Fibroblast of lung (primary cell): ENCODE data around the gene DCHS2. TPM values are rescaled to one million over a fixed set of nuclear protein-coding genes. Genes with fewer than 3 reads are reported as not detected.
A peak's percentile ranks its signal among the peaks of the same experiment; 100 is the strongest.

Source experiments
- DNase-seq, 2 donors: peaks; one replicate each; pipeline versions ENCODE4 v3.0.0 to v3.0.0-alpha.2; 2010; ENCODE audit warnings: low read depth in 2 of 2
- H2AFZ ChIP-seq: 2 replicates; pipeline ENCODE4 v1.5.1; 2012; ENCODE audit warnings: low read length, control low read depth, inconsistent platforms
- H3K27ac ChIP-seq: 2 replicates; pipeline ENCODE4 v1.5.1; 2011; ENCODE audit warnings: low read length, control low read depth; ENCODE audit not compliant: insufficient read depth
- H3K27me3 ChIP-seq: 2 replicates; pipeline ENCODE4 v1.5.1; 2011; ENCODE audit warnings: mild to moderate bottlenecking, low read length; ENCODE audit not compliant: control insufficient read depth, insufficient read depth
- H3K36me3 ChIP-seq: 2 replicates; pipeline ENCODE4 v1.5.1; 2011; ENCODE audit warnings: low read length; ENCODE audit not compliant: control insufficient read depth, insufficient read depth
- H3K4me1 ChIP-seq: 2 replicates; pipeline ENCODE4 v1.5.1; 2011; ENCODE audit warnings: low read length; ENCODE audit not compliant: control insufficient read depth, insufficient read depth; ENCODE audit errors: extremely low read depth
- H3K4me2 ChIP-seq: 2 replicates; pipeline ENCODE4 v1.5.1; 2011; ENCODE audit warnings: low read length, control low read depth; ENCODE audit not compliant: insufficient read depth; ENCODE audit errors: extremely low read depth
- H3K4me3 ChIP-seq, 4 experiments: fragments of 200-600 bp in 1 of 4; sonication (generic) in 1 of 4; replicated peaks in 1 of 4; 2 replicates each; pipeline ENCODE4 v1.5.1; 2011 to 2016; ENCODE audit warnings: low read length in 4 of 4, low read depth in 3 of 4, mild to moderate bottlenecking in 3 of 4, control low read depth in 2 of 4, inconsistent platforms in 1 of 4, mixed read lengths in 1 of 4; ENCODE audit not compliant: insufficient read depth in 1 of 4; ENCODE audit errors: control extremely low read depth in 1 of 4
- H3K79me2 ChIP-seq: 2 replicates; pipeline ENCODE4 v1.5.1; 2012; ENCODE audit warnings: mild to moderate bottlenecking, low read length, inconsistent platforms; ENCODE audit not compliant: control insufficient read depth, insufficient read depth
- H3K9ac ChIP-seq: 2 replicates; pipeline ENCODE4 v1.5.1; 2011; ENCODE audit warnings: mild to moderate bottlenecking, low read length, control low read depth; ENCODE audit not compliant: insufficient read depth
- H3K9me3 ChIP-seq: 2 replicates; pipeline ENCODE4 v1.5.1; 2012; ENCODE audit warnings: low read depth, low read length; ENCODE audit not compliant: control insufficient read depth, insufficient read depth
- H4K20me1 ChIP-seq: 2 replicates; pipeline ENCODE4 v1.5.1; 2011; ENCODE audit warnings: low read length; ENCODE audit not compliant: control insufficient read depth, insufficient read depth; ENCODE audit errors: extremely low read depth
- CTCF ChIP-seq, 2 donors: IDR thresholded peaks in 1 of 2; conservative IDR thresholded peaks in 1 of 2; 1 replicate in 1 of 2; 2 replicates in 1 of 2; pipeline ENCODE4 v1.5.1; 2011 to 2012; ENCODE audit warnings: low read length in 2 of 2, control low read depth in 1 of 2, inconsistent platforms in 1 of 2, low read depth in 1 of 2, mild to moderate bottlenecking in 1 of 2
- EZH2 ChIP-seq: IDR thresholded peaks from 2 replicates; pipeline ENCODE4 v1.5.1; 2012; ENCODE audit warnings: low read length, control low read depth, mild to moderate bottlenecking; ENCODE audit errors: missing control alignments
- polyA plus RNA-seq, 2 donors: library from polyadenylated mRNA; depleted of rRNA in 1 of 2; stranded (reverse) in 1 of 2; unstranded in 1 of 2; fragments of >200 nt; gene quantifications; 2 replicates each; pipeline ENCODE4 v1.2.1, GENCODE V29; 2011 to 2012; ENCODE audit warnings: missing spikeins in 1 of 2
- total RNA-seq: library from RNA; depleted of rRNA; stranded (reverse); fragments of >200 nt; gene quantifications from 2 replicates; pipeline ENCODE4 v1.2.1, GENCODE V29; 2014

Gene DCHS2
- total and polyA plus RNA-seq, 2 donors (not counting 1 experiment from before 2014, with no cell fraction given), result not detected

DNA sequence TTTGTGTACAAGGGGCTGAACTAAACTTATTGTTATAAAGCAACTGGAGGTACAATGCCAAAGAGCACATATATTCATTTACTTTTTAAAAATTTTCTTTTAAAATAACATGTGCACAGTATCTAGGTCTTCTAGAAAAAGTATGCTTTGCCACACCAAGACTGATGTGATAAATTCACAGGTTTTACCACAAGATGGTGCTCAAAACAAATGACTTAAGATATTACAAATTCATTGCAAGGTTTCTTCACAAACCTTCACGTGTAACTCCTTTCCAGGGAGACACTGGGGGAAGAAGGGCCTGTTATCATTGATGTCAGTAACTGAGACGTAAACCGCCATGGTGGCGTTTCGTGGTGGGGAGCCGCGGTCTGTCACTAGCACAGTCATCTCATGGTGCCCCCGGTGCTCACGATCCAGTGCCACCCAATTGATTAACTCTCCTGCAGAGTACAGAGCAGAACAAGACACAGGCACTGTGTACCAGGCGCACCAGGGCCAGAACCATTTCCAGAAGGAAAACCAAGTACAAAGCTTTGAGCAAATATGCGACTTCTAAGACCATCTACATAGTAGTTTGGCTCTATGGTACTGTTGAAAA, 162.2 kb downstream of the DCHS2 start:
- H3K79me2 ChIP-seq, result no peaks in the 10 kb centered on the region
- H3K27me3 ChIP-seq, result no peaks in the 10 kb centered on the region
- no peak overlapping the region for H3K4me3 ChIP-seq
- TF ChIP-seq CTCF (conservative IDR thresholded peaks at IDR 0.05 in 1 of 2, IDR thresholded peaks at IDR 0.05 in 1 of 2; ENCODE audit: low read depth in 1 of 2, low read length in 2 of 2), result peak in 1 of 2 donors; percentile 40
- TF ChIP-seq EZH2, result no peak
- peak; percentile 10 to 49 for DNase-seq
- H3K9me3 ChIP-seq, result no peaks in the 10 kb centered on the region
- H3K27ac ChIP-seq, result no peak overlapping the region
- H2AFZ ChIP-seq, result no peak overlapping the region
- no peaks in the 10 kb centered on the region for H3K4me1 ChIP-seq
- no peak overlapping the region for H3K4me2 ChIP-seq
- H3K9ac ChIP-seq, result no peak overlapping the region
- H3K36me3 ChIP-seq, result no peaks in the 10 kb centered on the region
- H4K20me1 ChIP-seq, result no peaks in the 10 kb centered on the region

DNA sequence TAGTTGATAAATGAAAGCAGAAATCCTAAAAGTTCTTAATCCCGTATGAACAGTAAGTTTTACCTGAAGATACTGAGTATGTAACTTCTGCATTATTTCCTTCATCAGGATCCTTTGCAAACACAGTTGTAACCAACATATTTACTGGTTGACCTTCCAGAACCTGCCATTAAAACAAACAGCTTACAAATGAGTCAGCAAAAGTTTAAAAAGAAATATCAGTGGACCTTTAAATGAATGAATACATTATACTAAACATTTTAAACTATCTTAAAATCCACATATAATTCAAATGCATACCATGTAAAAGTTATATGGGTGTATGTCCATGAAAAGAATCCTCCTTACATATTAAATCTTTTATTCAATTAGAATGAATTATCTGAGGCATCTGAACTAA, 163.6 kb downstream of the DCHS2 start:
- Histone ChIP-seq H3K27me3 (no peaks in the 10 kb centered on the region), H3K9me3 (no peaks in the 10 kb centered on the region), H3K9ac (no peak overlapping the region), H3K4me3 (no peak overlapping the region), H2AFZ (no peak overlapping the region), H3K27ac (no peak overlapping the region), H3K36me3 (no peaks in the 10 kb centered on the region), H3K4me1 (no peaks in the 10 kb centered on the region), H4K20me1 (no peaks in the 10 kb centered on the region), H3K79me2 (no peaks in the 10 kb centered on the region), H3K4me2 (no peak overlapping the region)
- TF ChIP-seq EZH2, result no peak
- TF ChIP-seq CTCF (conservative IDR thresholded peaks at IDR 0.05 in 1 of 2, IDR thresholded peaks at IDR 0.05 in 1 of 2; ENCODE audit: low read depth in 1 of 2, low read length in 2 of 2), result no peak
- DNase-seq, result no peak

DNA sequence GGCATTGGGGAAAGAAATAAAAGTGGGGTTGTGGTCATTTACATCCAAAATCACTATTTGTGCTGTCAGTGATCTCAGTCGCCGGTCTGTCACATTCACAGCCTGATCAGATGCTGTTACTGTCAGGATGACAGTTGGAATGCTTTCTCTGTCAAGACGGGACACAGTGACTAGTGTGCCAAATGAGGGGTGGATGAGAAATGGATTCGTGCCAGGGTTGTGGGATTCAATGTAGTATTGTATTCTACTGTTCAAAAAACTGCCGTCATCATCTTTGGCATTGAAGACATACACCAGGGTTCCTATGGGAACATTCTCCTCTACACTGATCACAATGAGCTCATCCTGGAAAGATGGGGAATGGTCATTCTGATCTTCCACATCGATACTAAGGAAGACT, 171.1 kb downstream of the DCHS2 start:
- Histone ChIP-seq H3K79me2 (no peaks in the 10 kb centered on the region), H3K4me2 (no peak overlapping the region), H3K36me3 (no peaks in the 10 kb centered on the region), H3K27ac (no peak overlapping the region), H3K27me3 (no peaks in the 10 kb centered on the region), H2AFZ (no peak overlapping the region), H3K4me1 (no peaks in the 10 kb centered on the region), H4K20me1 (no peaks in the 10 kb centered on the region), H3K9ac (no peak overlapping the region), H3K9me3 (no peaks in the 10 kb centered on the region), H3K4me3 (no peak overlapping the region)
- DNase-seq, result no peak
- TF ChIP-seq EZH2 (no peak), CTCF (conservative IDR thresholded peaks at IDR 0.05 in 1 of 2, IDR thresholded peaks at IDR 0.05 in 1 of 2; ENCODE audit: low read depth in 1 of 2, low read length in 2 of 2) (no peak)
